Stimulated activated CD8-positive, alpha-beta memory T cell treated with anti-CD3 and anti-CD28 coated beads, Interleukin-4, amount 100 ng/mL, for 1 hour (primary cell): Measurements from ENCODE around the gene SLC2A2.

Source experiments
- DNase-seq, 2 donors: peaks; one replicate each; pipeline ENCODE4 v3.0.0-alpha.2; 2020; ENCODE audit warnings: low read depth in 2 of 2, low spot score in 1 of 2

Gene SLC2A2

DNA sequence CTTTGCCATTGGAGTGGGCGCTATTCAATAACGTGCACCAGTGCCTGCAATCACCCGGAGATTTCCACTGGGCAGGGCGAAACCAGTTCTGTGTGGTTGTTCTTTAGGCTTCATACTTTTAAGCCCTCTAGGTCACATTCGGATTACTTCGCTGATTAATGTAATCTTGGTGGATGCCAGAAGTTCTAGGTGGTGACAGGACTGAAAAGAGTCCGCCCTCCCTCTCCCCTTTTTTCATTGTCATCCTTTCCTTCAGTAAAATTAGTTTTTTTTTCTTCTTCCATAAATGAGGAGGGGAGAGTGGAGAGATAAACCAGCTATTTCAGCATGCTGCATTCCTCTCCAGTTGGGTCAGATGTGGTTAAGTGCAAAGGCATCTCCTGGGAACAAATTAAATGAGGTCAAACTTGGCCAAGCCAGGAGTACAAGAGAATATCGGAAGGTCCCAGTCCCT, 2.3 kb upstream of the SLC2A2 start:
- DNase-seq = no peak

DNA sequence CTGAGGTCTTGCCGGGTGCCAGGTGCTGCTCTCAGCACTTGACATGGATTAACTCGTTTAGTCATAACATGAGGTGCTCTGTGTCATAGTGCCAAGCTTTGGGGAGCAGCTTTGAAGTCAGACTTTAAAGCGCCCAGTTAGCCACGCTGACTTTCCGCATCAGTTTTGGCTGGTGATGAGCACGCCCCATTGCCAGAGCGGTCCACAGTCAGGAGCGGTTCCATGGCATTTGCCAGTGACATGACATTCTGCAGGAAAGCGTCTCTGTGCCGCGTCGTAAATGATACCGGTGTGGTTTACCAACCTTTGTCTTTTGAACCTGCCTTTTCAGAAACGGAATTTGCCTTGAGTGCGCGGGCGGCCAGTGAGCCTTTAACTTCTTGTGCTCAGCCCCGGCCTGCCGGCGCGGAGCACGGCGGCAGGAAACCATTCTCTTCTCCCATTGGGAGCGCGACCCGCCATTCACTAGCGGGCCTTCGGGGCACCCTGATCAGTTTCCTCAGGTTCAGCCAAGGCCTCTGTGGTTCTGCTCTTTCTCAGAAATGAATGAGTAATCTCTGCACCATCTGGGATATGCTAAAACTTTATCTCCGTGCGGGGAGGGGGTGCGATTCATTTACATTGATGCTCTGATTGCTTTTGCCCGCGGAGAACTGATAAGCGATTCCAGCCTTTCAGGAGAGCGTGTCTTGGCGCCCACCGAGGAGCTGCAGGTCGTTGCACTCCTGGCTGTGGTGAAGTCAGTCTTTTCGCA, 1.7 kb upstream of the SLC2A2 start:
- no peak for DNase-seq

DNA sequence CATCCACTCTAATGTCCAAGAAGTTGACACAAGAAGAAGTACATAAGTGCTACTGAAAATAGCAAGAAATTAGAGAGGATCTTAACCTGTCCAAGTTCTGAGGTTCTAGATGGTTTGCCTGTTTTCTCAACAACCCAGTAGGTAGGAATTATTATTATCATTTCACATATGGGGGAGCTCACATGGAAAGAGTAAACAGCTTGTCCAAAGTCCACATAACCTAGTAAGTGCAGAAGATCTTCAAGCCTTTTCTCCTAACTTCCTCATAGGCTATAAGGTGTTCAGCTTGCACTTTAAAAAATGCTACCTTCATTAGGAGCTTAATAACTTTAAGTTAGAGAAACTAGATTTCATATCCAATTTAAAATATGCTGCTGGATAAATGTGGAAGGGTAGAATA, 3.0 kb downstream of the SLC2A2 start:
- no peak for DNase-seq

DNA sequence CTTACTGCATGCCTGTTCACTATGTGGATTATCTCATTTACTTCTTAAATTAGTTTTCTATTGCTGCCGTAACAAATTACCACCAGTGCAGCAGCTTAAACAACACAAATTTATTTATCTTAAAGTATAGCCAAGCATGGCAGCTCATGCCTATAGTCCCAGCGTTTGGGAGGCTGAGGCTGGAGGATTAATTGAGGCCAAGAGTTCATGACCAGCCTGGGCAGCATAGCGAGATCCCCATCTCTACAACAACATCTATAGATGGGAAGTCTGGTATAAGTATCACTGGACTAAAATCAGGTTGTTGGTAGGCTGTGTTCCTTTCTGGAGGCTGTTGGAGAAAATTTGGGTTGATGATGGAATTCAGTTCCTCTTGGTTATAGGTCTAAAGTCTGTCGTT, 5.1 kb downstream of the SLC2A2 start:
- no peak for DNase-seq

DNA sequence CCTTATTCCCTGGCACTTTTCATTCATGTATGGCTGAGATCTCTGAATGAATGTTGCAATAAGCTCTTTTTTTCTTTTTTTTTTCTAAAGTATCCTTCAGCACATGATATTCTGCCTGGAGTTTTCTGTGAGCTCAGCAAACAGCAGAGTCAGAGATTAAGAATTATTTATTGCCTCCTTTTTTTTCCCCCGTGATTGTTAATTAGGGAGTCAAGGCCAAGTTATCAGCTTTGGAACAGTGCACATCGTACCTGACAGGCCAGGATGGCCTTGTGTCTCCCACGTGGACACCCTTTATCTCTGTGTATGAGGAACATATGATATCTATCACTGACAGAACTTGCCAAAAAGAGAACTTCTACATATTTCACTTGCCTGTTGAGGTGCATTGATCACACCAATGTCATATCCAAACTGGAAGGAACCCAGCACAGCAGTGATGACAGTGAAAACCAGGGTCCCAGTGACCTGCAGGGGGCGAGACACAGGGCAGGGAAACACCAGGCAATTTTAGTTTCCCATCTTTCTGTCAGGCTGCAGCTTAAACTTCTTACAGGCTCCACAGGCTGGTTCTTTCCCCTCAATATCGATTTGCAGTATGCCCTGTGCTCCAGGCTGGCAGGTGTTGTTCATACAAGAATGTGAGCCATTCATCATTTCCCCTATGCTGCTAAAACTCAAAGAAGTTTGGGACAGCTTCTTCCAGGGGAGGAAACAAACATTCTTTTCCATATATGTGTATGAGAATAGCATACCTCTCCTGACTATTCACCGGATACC, 8.2 kb downstream of the SLC2A2 start:
- no peak for DNase-seq

DNA sequence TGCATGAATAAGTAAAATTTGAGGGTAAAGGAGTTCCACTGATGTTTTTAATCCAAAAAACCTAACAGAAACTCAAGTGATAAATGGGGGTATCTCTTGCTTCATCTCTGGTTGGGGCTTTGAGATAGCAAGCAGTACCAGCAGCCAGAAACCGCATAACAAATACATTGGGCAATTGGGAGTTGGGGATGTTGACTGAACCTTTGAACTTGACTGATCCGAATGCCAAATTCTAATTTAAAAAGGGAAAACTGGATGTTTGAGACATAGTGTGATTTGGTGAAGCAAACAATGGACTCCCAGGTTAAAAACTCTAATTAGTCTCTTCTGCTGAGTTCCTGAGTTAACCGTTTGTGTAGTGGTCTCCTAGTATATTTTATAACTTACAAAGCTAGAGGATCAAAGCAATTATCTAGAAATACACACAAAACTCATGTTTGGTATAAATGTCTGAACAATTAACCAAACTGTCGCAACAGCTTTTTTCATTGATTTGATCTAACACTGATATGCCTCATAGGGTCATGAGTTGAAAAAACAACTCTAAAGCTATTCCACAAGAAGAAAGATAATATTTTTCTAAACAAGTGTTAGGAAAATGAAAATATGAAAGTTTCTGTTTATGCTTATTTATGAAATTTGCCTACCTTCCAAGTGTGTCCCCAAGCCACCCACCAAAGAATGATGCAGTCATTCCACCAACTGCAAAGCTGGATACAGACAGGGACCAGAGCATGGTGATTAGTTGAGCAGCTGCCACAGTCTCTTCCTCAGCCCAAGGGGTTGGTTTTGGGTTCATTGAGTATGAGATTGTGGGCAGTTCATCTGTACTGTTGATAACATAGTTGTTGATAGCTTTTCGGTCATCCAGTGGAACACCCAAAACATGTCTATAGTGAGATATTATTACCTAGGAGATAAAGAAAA, 12.4 kb downstream of the SLC2A2 start:
- no peak for DNase-seq

DNA sequence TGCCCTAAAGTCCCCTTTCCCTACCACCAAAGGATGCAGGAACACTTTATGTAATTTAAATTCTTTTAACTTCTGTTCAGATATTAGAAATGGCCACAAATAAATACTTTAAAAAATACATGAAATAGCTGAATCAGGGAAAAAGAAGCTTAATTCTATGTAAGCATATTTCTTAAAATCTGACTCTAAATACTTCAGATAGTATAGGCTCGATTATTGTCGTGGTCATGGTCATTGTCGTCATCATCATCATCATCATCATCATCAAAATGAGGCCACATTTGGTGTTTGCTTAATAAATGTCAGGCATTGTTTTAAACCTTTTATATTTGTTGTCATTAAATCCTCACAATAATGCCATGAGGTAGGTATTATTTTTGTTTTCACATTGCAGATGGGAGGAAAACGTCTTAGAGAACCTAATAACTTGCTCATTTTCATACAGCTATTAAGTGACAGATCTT, 14.6 kb downstream of the SLC2A2 start:
- DNase-seq = no peak

DNA sequence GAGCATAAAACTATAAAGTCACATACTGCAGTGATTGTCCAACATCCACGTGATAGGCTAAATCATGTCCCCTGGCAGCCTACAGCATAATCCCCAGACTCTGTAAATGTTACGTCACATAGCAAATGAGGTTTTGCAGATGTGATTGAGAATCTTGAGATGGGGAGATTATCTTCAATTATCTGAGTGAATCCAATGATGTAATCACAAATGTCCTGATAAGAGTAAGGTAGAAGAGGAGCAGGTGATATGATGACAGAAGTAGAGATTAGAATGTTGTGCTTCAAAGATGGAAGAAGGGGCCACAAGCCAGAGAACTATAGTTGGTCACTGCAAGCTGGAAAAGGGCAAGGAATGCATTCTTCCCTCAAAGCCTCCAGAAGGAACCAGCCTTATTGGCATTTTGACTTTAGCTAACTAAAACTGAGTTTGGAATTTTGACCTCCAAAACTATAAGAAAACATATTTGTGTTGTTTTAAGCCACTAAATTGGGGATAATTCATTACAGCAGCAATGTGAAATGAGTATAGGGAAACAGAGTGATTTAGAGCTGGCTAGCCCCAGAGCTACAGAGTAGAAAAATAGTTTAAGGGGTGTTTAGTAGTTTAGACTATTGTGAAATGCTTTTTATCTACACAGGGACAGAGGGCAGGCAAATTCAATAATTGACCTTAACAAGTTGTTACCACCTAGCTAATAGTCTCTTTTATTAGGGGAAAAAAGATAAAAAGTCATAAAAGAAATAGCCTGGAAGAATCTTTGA, 15.2 kb downstream of the SLC2A2 start:
- no peak for DNase-seq

DNA sequence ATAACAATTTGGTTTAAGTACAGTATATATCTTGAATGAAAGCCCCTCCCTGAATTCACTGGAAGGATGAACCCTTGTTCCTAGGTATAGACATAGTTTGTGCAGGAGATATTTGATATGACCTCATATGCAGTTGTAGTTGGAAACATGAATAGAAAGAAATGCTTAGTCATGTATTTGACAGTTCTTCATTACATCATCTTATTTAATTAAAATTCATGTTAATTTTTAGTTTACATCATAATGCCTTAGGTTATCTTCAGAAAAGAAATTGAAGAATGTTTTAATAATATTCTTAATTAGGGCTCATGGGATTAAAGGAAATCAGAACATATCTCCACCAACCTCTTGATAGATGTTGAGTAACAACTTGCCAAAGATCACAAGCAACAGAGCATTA, 19.2 kb downstream of the SLC2A2 start:
- DNase-seq = no peak

DNA sequence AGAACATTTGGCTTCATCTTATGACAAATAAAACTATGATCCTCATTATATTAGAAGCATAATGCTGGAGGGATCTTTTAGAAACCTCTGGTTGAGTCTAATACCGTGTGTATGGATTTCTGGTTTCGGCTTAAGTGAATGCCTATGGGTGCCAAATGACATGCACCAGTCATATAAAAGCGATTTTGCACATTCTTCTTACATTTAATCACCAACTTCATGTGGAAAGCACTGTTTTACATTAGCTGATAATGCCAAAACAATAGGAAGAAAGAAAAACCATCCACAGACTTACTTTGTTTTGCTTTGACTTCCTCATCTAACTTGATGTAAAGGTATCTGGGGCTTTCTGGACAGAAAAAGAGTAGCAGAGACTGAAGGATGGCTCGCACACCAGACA, 20.9 kb downstream of the SLC2A2 start:
- no peak for DNase-seq

DNA sequence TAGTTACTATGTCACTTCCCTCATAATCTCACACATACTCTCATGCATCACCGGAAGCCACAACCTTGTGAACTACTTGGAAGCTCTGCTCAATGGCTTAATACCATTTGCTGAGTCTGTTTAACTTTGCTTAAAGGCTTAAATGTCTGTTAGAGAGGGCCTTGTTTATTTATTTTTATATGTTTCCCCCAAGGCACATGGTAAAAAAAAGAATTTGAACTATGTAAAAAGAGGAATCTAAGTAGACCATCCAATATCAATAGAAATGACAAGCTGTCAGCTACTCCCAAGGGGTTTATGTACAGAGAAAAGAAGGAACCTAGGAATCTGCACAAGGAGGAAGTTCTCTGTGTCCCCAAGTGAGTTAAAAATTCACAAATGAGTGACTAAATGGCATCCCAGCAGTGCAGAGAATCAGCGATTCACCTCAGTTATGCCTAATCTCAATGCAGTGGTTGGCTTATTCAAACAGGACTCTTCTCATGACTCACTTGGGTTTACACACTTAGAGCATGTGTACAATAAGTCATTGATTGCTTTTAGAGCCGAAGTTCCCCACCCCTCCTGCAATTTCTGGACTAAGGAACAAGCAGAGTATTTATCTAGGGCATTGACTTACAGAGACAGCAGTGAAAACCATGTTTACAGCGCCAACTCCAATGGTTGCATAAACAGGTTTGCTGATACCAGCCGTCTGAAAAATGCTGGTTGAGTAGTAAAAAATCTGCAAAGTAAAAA, 24.4 kb downstream of the SLC2A2 start:
- DNase-seq = no peak

DNA sequence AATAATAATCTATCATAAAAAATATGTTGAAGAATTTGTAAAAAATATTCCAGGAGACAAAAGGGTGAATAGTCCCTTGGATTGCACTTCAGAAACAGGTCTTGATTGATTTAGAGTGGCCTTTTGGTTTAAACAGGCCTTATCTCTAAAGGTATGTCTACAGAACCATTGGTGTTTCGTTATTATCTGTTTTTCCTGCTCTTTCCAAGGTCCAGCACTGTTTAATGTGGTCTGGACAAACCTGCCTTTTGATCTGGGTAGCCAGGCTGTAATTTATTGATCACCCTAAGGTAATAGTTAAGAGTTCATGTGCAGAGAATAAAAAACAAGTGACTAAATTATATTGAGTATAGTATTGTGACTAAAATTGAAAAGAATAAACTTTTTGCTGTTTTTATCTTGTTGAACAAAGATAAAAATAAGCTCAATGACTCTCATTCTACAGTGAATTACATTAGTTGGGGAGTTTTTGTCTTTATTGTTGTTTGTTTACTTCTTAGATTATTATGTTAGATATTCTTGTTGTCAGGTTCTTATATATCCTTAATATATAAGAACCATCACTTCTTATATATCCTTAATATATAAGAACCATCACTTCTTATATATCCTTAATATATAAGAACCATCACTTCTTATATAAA, 25.1 kb downstream of the SLC2A2 start:
- DNase-seq = no peak

DNA sequence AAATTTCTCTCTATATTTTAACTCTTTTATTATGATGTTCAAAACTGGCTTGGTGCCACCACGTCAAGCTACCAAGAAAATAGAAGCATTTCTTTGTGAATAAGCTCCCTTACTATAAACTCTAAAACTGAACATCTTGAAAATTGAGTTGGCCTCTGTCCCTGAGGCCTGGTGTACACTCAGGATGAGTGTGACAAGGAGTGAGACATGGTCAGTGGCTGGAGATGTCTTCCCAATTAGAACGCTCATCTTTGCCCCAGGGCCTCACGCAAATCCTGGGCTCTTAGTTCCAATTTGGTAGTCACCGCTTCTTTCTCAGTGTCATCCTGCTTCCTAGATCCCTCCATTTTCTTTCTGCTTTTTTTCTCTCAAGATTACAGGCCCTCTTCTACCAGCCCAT, 26.2 kb downstream of the SLC2A2 start:
- no peak for DNase-seq

DNA sequence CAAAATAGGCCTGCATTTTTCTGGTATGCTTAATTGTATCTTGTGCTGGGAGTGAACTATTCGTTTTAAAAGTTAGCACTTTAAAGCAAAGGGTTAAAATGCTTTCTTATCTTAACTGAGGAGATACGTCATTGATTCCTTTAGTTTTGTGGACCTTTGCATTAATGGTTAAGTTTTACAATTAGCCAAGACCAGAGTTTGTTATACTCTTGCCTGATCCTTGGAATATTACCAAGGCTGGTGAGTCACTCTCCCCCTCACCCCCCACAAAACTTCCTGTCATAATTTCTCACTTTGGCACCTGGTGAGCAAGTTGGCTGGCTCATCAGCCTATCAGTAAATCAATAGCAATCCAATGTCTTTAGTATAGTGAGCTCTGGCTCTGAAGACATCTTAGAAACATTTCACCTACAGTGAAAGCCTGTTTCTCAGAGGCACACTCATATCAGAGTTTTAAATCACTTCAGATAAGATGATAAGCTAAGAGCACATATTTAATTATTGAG, 26.7 kb downstream of the SLC2A2 start:
- no peak for DNase-seq

DNA sequence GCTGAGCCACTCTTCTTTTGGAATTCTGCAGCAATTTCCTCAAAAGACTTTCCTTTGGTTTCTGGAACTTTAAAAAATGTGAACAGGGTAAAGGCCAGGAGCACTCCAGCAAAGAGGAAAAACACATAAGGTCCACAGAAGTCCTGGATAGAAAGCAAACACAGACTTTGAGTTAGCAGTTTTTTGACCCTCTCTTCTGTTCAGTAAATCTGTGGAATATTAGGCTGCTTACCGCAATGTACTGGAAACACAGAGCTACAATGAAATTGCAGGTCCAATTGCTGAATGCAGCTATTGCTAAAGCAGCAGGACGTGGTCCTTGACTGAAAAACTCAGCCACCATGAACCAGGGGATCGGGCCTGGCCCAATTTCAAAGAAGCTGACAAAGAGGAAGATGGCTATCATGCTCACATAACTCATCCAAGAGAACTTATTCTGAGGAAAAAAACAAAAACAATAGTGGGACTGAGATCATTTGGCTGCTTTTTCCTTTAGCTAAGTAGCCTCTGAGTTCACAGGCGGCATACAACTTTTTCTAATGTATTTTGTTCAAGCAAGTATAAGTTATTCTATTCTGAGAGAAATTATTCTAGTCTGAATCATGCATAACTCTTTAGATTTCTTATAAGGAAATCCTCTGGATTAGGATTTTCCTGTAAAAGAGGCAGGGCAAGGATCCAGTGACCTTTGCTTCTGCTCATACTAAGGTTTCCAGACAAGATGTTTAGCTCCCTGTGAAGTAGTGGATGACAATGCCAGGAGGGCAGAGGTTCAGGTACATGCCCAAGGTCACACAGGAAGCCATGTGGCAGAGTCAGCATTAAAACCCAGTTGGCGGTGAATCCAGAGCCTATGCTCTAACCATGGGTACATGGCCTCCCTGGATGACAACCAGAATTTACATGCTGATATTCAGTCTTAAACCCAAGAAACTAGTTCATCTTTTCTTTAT, 28.3 kb downstream of the SLC2A2 start:
- DNase-seq = no peak

DNA sequence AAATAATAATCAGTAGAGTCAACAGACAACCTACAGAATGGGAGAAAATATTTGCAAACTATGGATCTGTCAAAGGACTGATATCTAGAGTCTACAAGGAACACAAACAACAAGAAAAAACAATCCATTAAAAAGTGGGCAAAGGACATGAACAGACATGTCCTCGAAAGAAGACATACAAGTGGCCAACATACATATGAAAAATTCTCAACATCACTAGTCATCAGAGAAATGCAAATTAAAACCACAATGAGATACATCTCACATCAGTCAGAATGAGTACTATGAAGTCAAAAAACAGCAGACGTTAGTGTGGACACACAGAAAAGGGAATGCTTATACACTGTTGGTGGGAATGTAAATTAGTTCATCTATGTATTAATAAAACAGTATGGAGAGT, 33.7 kb downstream of the SLC2A2 start:
- no peak for DNase-seq

DNA sequence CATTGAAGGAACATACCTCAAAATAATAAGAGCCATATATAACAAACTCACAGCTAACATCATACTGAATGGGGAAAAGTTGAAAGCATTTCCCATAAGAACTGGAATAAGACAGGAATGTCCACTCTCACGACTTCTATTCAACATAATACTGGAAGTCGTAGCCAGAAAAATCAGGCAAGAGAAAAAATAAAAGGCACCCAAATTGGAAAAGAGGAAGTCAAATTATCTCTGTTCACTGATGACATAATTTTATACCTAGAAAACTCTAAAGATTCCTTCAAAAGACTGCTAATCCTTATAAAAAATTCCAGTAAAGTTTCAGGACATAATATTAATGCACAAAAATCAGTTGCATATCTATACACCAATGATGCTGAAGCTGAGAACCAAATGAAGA, 34.9 kb downstream of the SLC2A2 start:
- no peak for DNase-seq

DNA sequence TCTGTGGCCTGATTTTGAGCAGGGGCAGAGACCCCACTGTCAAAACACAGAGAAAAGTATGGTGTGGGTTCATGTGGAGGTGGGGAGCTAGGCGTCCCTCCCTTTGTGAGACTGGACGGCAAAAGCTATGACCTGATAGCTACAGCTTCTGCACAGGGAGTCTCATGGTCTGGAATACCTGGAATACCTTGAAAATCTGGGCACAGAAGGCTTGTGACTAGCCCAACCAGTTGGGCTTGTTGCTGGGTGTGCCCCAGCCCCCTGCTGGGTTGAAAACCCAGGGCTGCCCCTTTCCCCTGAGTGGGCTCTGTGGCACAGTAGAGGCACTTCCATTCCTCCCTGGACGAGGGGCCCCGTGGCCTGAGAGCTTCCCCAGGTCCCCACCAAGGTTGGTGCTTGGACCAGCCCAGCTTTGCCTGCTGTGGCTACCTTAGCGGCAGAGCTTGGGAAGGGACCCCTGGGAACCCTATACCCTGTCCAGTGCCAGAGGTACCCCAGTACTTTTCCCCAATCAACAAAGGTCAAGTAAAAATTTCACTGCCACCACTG, 37.3 kb downstream of the SLC2A2 start:
- no peak for DNase-seq
